Measurements from ENCODE around the gene PTGIR. TPM values are rescaled to one million over a fixed set of nuclear protein-coding genes. Genes with fewer than 3 reads are reported as not detected.

Gene PTGIR
- total RNA-seq, 2 donors from 2014 or later: 0.70 to 12.5 TPM

- ATAC-seq (no peak), DNase-seq (no peak)
- H3K27ac Mint-ChIP-seq: no peak overlapping the region
- H3K4me3 Mint-ChIP-seq: no peak overlapping the region
- H3K9me3 ChIP-seq (ENCODE audit: control insufficient read depth, low read length, poor library complexity, severe bottlenecking): no peaks in the 10 kb centered on the region
- H3K4me1 Mint-ChIP-seq: peaks cover 10% of the 10 kb centered on the region
- no peaks in the 10 kb centered on the region for H3K27me3 Mint-ChIP-seq
- H3K36me3 Mint-ChIP-seq (ENCODE audit: low read depth): peaks cover 3% of the 10 kb centered on the region
Measured at GRCh38 chr19:46596008-46596407, 28.9 kb downstream of the PTGIR start.

- no peaks in the 10 kb centered on the region for H3K27me3 Mint-ChIP-seq
- no peak overlapping the region for H3K27ac Mint-ChIP-seq
- H3K9me3 ChIP-seq (ENCODE audit: control insufficient read depth, low read length, poor library complexity, severe bottlenecking): no peaks in the 10 kb centered on the region
- DNase-seq (no peak), ATAC-seq (no peak)
- peaks cover 2% of the 10 kb centered on the region for H3K4me1 Mint-ChIP-seq
- no peaks in the 10 kb centered on the region for H3K36me3 Mint-ChIP-seq (ENCODE audit: low read depth)
- H3K4me3 Mint-ChIP-seq: no peak overlapping the region
Measured at GRCh38 chr19:46591870-46592269, 33.0 kb downstream of the PTGIR start.

- Mint-ChIP-seq H3K27ac (no peak overlapping the region), H3K36me3 (ENCODE audit: low read depth) (no peaks in the 10 kb centered on the region), H3K27me3 (no peaks in the 10 kb centered on the region), H3K4me1 (peaks cover 2% of the 10 kb centered on the region), H3K4me3 (no peak overlapping the region)
- no peaks in the 10 kb centered on the region for H3K9me3 ChIP-seq (ENCODE audit: control insufficient read depth, low read length, poor library complexity, severe bottlenecking)
- no peak for DNase-seq
- no peak for ATAC-seq
Measured at GRCh38 chr19:46591254-46591653, 33.6 kb downstream of the PTGIR start.

DNA sequence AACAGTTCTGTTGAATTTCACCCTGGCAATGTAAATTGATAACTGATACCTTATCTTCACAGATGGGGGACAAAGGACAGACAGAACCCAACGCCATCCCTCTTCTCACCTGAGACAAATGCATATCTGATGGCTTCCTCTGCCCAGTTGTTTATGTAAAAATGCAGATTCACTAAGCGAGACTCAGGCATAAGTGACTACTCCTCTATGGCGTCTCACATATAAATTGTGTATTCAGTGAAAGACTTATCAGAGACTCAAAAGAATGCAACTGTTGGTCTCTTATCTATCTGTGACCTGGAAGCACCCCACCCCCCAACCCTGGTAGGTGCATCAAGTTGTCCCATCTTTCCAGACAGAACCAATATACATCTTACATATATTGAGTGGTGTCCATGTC is 37.0 kb downstream of the PTGIR start:
- Mint-ChIP-seq H3K27me3 (no peaks in the 10 kb centered on the region), H3K4me3 (no peak overlapping the region), H3K27ac (no peak overlapping the region), H3K36me3 (ENCODE audit: low read depth) (no peaks in the 10 kb centered on the region), H3K4me1 (peaks cover 5% of the 10 kb centered on the region)
- no peaks in the 10 kb centered on the region for H3K9me3 ChIP-seq (ENCODE audit: control insufficient read depth, low read length, poor library complexity, severe bottlenecking)
- DNase-seq: no peak
- no peak for ATAC-seq

GRCh38 chr19:46586294-46586693 is 38.6 kb downstream of the PTGIR start:
- ATAC-seq (no peak), DNase-seq (no peak)
- H3K27ac Mint-ChIP-seq: no peak overlapping the region
- H3K4me3 Mint-ChIP-seq: no peak overlapping the region
- no peaks in the 10 kb centered on the region for H3K27me3 Mint-ChIP-seq
- no peaks in the 10 kb centered on the region for H3K36me3 Mint-ChIP-seq (ENCODE audit: low read depth)
- peaks cover 5% of the 10 kb centered on the region for H3K4me1 Mint-ChIP-seq
- no peaks in the 10 kb centered on the region for H3K9me3 ChIP-seq (ENCODE audit: control insufficient read depth, low read length, poor library complexity, severe bottlenecking)

DNA sequence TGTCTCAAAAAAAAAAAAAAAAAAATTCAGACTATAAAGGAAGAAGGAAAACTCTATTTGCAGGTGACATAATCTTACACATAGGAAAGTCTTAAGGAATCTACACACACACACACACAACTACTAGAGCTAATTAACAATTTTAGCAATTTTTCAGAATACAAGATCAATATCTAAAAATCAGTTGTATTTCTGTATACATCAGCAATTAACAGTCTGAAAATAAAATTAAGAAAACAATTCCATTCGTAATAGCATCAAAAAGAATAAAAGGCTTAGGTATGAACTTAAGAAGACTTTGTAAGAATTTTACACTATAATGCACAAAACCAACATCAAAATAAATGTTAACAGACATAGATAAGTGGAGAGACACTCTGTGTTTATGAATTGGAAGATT is 39.4 kb downstream of the PTGIR start:
- ATAC-seq (no peak), DNase-seq (no peak)
- H3K9me3 ChIP-seq (ENCODE audit: control insufficient read depth, low read length, poor library complexity, severe bottlenecking): no peaks in the 10 kb centered on the region
- Mint-ChIP-seq H3K27me3 (no peaks in the 10 kb centered on the region), H3K4me1 (peaks cover 5% of the 10 kb centered on the region), H3K36me3 (ENCODE audit: low read depth) (no peaks in the 10 kb centered on the region), H3K4me3 (no peak overlapping the region), H3K27ac (no peak overlapping the region)

GRCh38 chr19:46580247-46580646 is 44.6 kb downstream of the PTGIR start:
- H3K4me1 Mint-ChIP-seq: peaks cover 8% of the 10 kb centered on the region
- no peak overlapping the region for H3K4me3 Mint-ChIP-seq
- H3K36me3 Mint-ChIP-seq (ENCODE audit: low read depth): no peaks in the 10 kb centered on the region
- no peaks in the 10 kb centered on the region for H3K27me3 Mint-ChIP-seq
- no peak overlapping the region for H3K27ac Mint-ChIP-seq
- DNase-seq (no peak), ATAC-seq (no peak)
- H3K9me3 ChIP-seq (ENCODE audit: control insufficient read depth, low read length, poor library complexity, severe bottlenecking): no peaks in the 10 kb centered on the region

DNA sequence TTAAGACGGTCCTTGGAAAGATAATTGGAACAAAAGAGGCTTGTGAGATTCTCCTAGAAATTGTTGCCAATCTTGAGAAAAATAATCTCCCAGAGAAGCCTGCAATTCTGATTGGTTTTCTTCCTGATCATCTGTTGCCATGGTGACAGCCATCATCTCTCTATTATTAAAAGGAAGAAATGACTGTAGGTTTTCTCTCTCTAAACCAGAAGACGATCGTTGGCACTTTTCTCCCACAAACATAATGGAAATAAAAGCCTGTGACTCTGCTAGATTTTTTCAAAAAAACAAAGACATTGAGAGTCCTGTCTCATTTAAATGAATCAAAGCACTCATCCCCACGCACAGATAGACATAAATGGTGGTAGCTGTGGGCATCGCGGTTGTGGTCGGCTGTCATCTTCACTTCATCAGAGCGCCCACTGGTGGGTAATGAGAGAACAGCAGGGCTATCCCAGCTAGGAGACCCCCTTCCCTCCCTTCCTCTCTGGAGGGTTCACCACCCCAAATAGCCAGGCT is 45.5 kb downstream of the PTGIR start:
- H3K36me3 Mint-ChIP-seq (ENCODE audit: low read depth): no peaks in the 10 kb centered on the region
- no peak overlapping the region for H3K4me3 Mint-ChIP-seq
- H3K4me1 Mint-ChIP-seq: peaks cover 11% of the 10 kb centered on the region
- no peaks in the 10 kb centered on the region for H3K9me3 ChIP-seq (ENCODE audit: control insufficient read depth, low read length, poor library complexity, severe bottlenecking)
- H3K27ac Mint-ChIP-seq: no peak overlapping the region
- no peak for ATAC-seq
- no peaks in the 10 kb centered on the region for H3K27me3 Mint-ChIP-seq
- no peak for DNase-seq

GRCh38 chr19:46578450-46578849 is 46.4 kb downstream of the PTGIR start:
- no peaks in the 10 kb centered on the region for H3K36me3 Mint-ChIP-seq (ENCODE audit: low read depth)
- H3K9me3 ChIP-seq (ENCODE audit: control insufficient read depth, low read length, poor library complexity, severe bottlenecking): no peaks in the 10 kb centered on the region
- DNase-seq: no peak
- H3K27me3 Mint-ChIP-seq: no peaks in the 10 kb centered on the region
- peaks cover 14% of the 10 kb centered on the region for H3K4me1 Mint-ChIP-seq
- H3K27ac Mint-ChIP-seq: no peak overlapping the region
- no peak for ATAC-seq
- H3K4me3 Mint-ChIP-seq: no peak overlapping the region

DNA sequence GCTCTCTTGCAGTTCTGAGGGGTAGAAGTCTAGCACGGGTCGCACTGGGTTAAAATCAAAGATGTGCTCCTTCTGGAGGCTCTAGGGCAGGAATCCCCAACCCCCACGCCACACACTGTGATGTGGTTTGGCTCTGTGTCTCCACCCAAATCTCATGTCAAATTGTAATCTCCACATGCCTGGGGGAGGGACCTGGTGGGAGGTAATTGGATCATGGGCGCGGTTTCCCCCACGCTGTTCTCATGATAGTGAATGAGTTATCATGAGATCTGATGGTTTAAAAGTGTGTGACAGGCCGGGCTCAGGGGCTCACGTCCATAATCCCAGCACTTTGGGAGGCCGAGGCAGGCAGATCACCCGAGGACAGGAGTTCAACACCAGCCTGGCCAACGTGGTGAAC is 50.4 kb downstream of the PTGIR start:
- peak overlapping the region; percentile 72 for H3K27ac Mint-ChIP-seq
- DNase-seq (no peak), ATAC-seq (peak; percentile 92)
- no peaks in the 10 kb centered on the region for H3K9me3 ChIP-seq (ENCODE audit: control insufficient read depth, low read length, poor library complexity, severe bottlenecking)
- H3K4me3 Mint-ChIP-seq: peak overlapping the region; percentile 44
- H3K36me3 Mint-ChIP-seq (ENCODE audit: low read depth): peaks cover 3% of the 10 kb centered on the region
- H3K27me3 Mint-ChIP-seq: no peaks in the 10 kb centered on the region
- peaks cover 19% of the 10 kb centered on the region for H3K4me1 Mint-ChIP-seq

DNA sequence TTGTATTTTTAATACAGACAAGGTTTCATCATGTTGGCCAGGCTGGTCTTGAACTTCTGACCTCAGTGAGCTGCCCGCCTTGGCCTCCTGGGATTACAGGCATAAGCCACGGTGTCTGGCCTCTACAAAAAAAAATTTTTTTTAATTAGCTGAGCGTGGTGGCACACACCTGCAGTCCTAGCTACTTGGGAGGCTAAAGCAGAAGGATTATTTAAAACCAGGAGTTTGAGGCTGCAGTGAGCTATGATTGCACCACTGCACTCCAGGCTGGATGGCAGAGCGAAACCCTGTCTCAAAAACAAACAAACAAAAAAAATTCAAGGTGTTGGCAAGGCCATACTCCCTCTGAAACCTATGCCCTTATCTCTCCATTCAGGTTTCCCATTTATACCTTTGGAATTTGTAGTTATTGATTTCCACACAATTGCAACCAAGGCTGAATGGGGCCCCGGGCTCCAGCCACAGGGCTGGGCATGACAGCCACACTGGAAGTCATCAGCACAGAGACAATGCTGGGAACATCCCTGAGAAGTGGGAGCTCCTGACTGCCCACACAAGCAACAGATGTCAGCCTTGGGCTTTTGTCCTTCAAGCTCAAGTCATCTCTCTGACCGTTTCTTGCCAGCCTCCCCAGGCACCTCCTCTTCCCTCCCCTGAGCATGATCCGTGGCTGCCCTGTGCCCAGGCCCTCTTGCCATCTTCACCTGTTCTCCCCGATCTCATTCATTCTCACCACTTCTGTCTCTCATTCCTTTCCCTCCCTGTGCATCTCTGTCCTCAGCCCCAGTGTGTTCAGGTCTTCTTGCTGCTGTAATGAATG is 51.0 kb downstream of the PTGIR start:
- H3K4me1 Mint-ChIP-seq: peaks cover 19% of the 10 kb centered on the region
- H3K27ac Mint-ChIP-seq: peak overlapping the region; percentile 72
- DNase-seq (no peak), ATAC-seq (peak; percentile 16)
- H3K4me3 Mint-ChIP-seq: peak overlapping the region; percentile 44
- H3K9me3 ChIP-seq (ENCODE audit: control insufficient read depth, low read length, poor library complexity, severe bottlenecking): no peaks in the 10 kb centered on the region
- peaks cover 3% of the 10 kb centered on the region for H3K36me3 Mint-ChIP-seq (ENCODE audit: low read depth)
- H3K27me3 Mint-ChIP-seq: no peaks in the 10 kb centered on the region

DNA sequence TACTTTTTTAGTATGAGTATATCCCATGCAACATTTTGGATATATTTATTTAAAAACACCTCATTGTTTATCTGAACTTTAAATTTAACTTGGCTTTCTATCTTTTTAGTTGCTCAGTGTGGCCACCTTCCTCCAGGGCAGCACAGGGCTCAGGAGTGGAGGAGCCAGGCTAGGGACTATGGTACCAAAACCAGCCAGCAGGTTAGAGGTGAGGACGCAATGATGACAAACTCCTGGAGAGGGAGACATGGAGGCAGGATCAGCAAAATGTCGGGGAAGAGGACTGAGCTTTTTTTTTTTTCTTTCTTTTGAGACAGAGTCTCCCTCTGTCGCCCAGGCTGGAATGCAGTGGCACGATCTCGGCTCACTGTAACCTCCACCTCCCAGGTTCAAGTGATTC is 53.4 kb downstream of the PTGIR start:
- Mint-ChIP-seq H3K4me1 (peaks cover 17% of the 10 kb centered on the region), H3K27me3 (no peaks in the 10 kb centered on the region), H3K4me3 (no peak overlapping the region), H3K36me3 (ENCODE audit: low read depth) (peaks cover 5% of the 10 kb centered on the region), H3K27ac (no peak overlapping the region)
- ATAC-seq (no peak), DNase-seq (no peak)
- H3K9me3 ChIP-seq (ENCODE audit: control insufficient read depth, low read length, poor library complexity, severe bottlenecking): no peaks in the 10 kb centered on the region
